ENCODE measurements around the gene GCH1. TPM values are rescaled to one million over a fixed set of nuclear protein-coding genes. Genes with fewer than 3 reads are reported as not detected.
"Not testable (repeated sequence)": the region's sequence is repeated elsewhere in the genome, so short reads cannot be mapped to it uniquely, and the experiment has no call there.

The GCH1 gene
- total RNA-seq, 1 donor, result 9.1 TPM

DNA sequence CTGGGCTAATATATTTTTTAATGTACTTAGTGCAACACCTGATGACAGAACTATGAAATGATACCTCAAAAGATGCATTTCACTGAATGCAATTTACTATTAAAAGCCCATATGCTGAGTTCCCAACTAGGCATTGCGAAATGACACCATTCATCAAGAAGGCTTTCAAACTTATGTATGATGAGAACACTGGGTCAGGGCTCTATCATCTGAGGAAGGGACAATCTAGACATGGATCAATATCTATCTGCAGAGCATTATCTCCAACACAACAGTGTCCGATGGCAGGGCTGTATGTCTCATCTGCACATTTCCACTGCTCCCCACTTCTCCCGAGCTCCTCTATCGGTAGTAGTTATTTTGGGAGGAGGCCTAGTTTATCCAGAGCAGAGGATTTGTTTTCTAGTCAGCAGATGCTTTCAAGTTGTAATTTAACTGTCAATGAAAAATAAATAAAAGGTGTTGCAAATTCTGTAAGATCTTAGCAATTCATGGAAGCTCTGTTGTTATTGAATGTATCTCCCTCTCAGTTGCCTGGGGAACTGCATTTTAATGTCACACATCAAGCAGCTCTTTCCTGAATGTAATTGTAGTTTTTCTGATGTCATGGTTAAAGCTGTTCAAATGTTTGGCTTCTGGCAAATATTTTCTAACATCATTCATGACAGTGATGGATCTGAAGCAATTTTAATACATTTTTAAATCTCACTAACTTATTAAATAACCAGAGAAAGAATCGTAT, 7.4 kb upstream of the GCH1 start:
- DNase-seq (ENCODE audit: low read depth), result no peak
- H3K4me3 ChIP-seq (ENCODE audit: low read depth, low read length), result no peak overlapping the region
- TF ChIP-seq, protein P1, sequence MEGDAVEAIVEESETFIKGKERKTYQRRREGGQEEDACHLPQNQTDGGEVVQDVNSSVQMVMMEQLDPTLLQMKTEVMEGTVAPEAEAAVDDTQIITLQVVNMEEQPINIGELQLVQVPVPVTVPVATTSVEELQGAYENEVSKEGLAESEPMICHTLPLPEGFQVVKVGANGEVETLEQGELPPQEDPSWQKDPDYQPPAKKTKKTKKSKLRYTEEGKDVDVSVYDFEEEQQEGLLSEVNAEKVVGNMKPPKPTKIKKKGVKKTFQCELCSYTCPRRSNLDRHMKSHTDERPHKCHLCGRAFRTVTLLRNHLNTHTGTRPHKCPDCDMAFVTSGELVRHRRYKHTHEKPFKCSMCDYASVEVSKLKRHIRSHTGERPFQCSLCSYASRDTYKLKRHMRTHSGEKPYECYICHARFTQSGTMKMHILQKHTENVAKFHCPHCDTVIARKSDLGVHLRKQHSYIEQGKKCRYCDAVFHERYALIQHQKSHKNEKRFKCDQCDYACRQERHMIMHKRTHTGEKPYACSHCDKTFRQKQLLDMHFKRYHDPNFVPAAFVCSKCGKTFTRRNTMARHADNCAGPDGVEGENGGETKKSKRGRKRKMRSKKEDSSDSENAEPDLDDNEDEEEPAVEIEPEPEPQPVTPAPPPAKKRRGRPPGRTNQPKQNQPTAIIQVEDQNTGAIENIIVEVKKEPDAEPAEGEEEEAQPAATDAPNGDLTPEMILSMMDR (IDR thresholded peaks at IDR 0.05; ENCODE audit: insufficient read depth, low read depth, low read length), result no peak

DNA sequence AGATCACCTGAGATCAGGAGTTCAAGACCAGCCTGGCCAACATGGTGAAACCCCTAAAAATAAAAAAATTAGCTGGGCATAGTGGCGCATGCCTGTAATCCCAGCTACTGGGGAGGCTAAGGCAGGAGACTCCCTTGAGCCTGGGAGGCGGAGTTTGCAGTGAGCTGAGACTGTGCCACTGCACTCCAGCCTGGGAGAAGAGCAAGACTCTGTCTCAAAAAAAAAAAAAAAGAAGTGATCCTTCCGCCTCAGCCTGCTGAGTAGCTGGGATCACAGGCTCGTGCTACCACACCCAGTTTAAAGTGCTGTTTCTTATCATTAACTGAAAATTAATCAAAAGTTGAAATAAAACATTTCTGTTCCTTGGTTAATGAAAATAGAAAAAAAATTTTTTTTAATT, 6.3 kb upstream of the GCH1 start:
- not testable (repeated sequence) for DNase-seq (ENCODE audit: low read depth); H3K4me3 ChIP-seq (ENCODE audit: low read depth, low read length)

GRCh38 chr14:54908190-54908589, 5.6 kb upstream of the GCH1 start:
- DNase-seq (ENCODE audit: low read depth), result no peak

GRCh38 chr14:54906075-54906474, 3.4 kb upstream of the GCH1 start:
- no peak overlapping the region for H3K4me3 ChIP-seq (ENCODE audit: low read depth, low read length)
- DNase-seq (ENCODE audit: low read depth), result no peak
- TF ChIP-seq, protein P1 (IDR thresholded peaks at IDR 0.05; ENCODE audit: insufficient read depth, low read depth, low read length), result no peak

More at GRCh38 chr14:54908190-54908589, 5.6 kb upstream of the GCH1 start:
- H3K4me3 ChIP-seq (ENCODE audit: low read depth, low read length), result no peak overlapping the region
- TF ChIP-seq, protein P1 (IDR thresholded peaks at IDR 0.05; ENCODE audit: insufficient read depth, low read depth, low read length), result no peak

GRCh38 chr14:54902143-54902520, 494 bp downstream of the GCH1 start:
- DNase-seq (ENCODE audit: low read depth), result peak; percentile 62
- TF ChIP-seq, protein P1 (IDR thresholded peaks at IDR 0.05; ENCODE audit: insufficient read depth, low read depth, low read length), result no peak
- peak overlapping the region; percentile 76 for H3K4me3 ChIP-seq (ENCODE audit: low read depth, low read length)

DNA sequence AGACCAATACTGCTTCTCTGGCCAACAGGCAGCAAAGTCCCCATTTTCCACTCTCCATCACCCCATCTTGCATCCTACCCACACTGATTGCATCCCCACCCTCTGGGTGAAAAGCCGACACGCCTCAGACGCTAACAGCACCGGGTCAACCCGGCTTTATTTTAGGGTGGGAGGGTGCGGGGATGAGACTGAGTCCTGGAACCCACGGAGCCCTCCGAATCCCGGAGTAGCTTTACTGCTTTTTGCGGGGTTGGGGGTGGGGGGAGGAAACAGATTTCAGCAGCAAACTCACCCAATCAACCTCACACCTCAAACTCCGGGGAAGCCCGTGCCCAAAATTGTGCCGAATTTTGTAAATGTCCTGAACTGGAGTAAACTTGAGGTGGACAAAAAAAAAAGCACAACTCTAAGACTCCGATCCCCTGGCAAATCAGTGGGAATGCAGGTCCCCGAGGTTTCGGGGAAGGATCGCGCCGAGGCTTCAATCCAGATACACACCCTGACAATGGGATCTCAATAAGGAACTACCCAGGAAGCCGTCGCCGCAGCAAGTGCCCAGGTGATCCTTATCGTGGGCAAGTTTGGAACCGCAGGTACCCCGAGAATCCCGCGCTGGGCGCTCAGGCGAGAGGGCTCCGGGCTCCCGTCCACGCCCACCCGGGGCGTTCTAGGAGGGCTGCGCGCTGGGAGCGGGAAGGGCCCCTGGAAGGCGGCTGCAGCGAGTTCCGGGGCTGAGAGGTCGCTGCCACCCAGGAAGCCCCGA, 1.1 kb downstream of the GCH1 start:
- peak overlapping the region; percentile 76 for H3K4me3 ChIP-seq (ENCODE audit: low read depth, low read length)
- TF ChIP-seq, protein P1 (IDR thresholded peaks at IDR 0.05; ENCODE audit: insufficient read depth, low read depth, low read length), result no peak
- DNase-seq (ENCODE audit: low read depth), result no peak

DNA sequence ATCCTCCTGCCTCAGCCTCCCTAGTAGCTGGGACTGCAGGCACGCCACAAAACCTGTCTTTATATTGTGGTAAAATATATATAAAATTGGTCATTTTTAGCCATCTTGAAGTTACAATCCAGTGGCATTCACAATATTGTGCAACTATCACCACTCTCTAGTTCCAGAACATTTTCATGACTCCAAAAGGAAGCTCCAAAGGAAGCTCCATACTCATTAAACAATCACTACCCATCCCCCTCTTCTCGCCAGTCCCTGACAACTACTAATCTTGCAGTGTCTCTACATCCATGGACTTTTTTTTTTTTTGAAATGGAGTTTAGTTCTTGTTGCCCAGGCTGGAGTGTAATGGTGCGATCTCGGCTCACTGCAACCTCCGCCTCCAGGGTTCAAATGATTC, 3.1 kb downstream of the GCH1 start:
- TF ChIP-seq, protein P1 (IDR thresholded peaks at IDR 0.05; ENCODE audit: insufficient read depth, low read depth, low read length), result no peak

DNA sequence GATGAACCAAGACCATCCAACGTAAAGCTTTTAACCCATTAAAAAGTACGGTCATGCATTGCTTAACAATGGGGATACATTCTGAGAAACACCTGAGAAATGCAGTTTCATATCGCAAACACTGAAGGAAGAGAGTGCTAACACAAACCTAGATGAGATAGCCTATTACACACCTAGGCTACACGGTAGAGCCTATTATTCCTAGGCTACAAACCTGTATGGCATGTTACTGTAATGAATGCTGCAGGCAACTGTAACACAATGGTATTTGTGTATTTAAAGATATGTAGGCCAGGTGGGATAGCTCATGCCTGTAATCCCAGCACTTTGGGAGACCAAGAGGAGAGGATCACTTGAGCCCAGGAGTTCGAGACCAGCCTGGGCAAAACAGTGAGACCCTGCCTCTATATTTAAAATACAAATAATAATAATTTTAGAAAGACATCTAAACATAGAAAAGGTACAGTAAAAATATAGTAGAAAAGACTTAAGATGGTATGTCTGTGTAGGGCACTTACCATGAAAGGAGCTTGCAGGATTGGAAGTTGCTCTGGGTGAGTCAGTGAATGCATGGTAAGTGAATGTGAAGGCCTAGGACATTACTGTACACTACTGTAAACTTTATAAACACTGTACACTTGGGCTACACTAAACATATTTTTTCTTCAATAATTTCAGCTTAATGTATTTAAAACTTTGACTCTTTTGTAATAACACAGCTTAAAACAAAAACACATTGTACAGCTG, 4.6 kb downstream of the GCH1 start:
- H3K4me3 ChIP-seq (ENCODE audit: low read depth, low read length); DNase-seq (ENCODE audit: low read depth): not testable (repeated sequence)

More for the DNA sequence above, 3.1 kb downstream of the GCH1 start:
- H3K4me3 ChIP-seq (ENCODE audit: low read depth, low read length), result no peak overlapping the region
- DNase-seq (ENCODE audit: low read depth), result no peak

Measured in fibroblast of villous mesenchyme (primary cell).